Activated naive CD8-positive, alpha-beta T cell treated with anti-CD3 and anti-CD28 coated beads for 36 hours (primary cell): ENCODE data around the gene UGT3A1. TPM values are rescaled to one million over a fixed set of nuclear protein-coding genes. Genes with fewer than 3 reads are reported as not detected.

Experiments used
- DNase-seq: peaks from one replicate; pipeline ENCODE4 v3.0.0; 2021
- H3K27ac Mint-ChIP-seq: one replicate; pipeline ENCODE4 v1.8.0; 2022; ENCODE audit warnings: mild to moderate bottlenecking, moderate library complexity, mixed read lengths
- H3K27me3 Mint-ChIP-seq: one replicate; pipeline ENCODE4 v1.8.0; 2022; ENCODE audit warnings: mild to moderate bottlenecking, mixed read lengths
- H3K36me3 Mint-ChIP-seq: one replicate; pipeline ENCODE4 v1.8.0; 2021; ENCODE audit warnings: mild to moderate bottlenecking, mixed read lengths
- H3K4me1 Mint-ChIP-seq: one replicate; pipeline ENCODE4 v1.8.0; 2021; ENCODE audit warnings: mixed read lengths
- H3K4me3 Mint-ChIP-seq: one replicate; pipeline ENCODE4 v1.8.0; 2022; ENCODE audit warnings: mild to moderate bottlenecking, moderate library complexity, mixed read lengths
- H3K9me3 Mint-ChIP-seq: one replicate; pipeline ENCODE4 v1.8.0; 2022; ENCODE audit warnings: mixed read lengths
- total RNA-seq, 2 experiments: library from RNA; stranded (reverse); gene quantifications; one replicate each; pipeline ENCODE4 v1.2.3, GENCODE V29; 2021

UGT3A1 gene
- total RNA-seq, 2 experiments from 2014 or later: not detected

DNA sequence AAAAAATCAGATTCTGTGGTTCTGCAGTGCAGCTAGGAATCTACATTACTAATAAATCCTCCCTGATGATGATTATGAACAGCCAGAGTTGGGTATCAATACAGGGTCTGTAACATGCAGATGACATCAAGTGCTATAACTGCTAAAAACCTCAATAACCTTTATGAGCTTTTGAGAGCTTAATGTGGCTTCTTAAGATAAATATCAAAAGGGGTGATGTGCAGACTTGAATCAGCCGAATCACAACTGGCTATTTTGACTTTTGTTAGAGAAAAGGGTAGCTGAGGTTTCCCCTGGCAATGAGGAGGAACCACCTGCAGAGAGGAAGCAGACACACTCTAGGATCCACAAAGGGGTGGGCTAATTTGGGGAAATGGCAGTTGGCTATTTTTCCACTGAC, 83.0 kb downstream of the UGT3A1 start:
- no peaks in the 10 kb centered on the region for H3K27me3 Mint-ChIP-seq

DNA sequence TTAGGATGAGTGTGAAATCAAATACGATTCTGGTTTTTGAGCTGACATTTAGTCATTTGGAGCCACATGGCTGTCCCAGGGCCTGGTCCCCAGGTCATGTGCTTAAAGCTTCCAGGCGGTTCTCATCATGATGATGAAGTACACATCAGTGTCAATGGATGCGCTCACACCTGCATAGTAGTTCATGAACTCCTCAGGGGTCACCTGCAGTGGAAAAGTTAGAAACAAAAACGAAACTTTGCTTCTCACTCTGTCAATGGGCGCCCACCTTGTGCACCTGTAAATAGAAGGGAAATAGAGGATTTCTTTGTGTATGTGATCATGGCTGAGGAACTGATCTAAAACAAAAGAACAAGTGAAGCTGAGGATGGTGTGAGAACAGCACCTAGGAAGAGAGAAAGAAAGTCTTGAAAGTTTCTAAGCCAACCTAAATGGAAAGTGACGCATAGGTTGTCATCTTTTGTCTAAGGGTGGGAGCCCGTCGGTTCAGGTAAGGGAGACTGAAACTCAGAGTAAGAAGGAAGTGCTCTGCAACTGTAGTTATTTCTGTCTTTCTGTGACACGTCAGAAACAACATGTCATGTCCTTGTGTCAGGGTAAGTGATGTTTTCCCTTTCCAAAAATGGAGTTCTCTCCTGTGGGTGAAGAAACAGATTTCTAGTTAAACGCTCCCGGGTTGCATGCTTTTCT, 86.6 kb downstream of the UGT3A1 start:
- H3K4me1 Mint-ChIP-seq: peaks cover 90% of the 10 kb centered on the region
- DNase-seq: peak; percentile 50
- H3K36me3 Mint-ChIP-seq: peaks cover 19% of the 10 kb centered on the region

More for the DNA sequence above, 83.0 kb downstream of the UGT3A1 start:
- H3K4me3 Mint-ChIP-seq: no peak overlapping the region
- H3K4me1 Mint-ChIP-seq: peaks cover 64% of the 10 kb centered on the region
- H3K9me3 Mint-ChIP-seq: peaks cover 31% of the 10 kb centered on the region
- no peak for DNase-seq
- peaks cover 43% of the 10 kb centered on the region for H3K36me3 Mint-ChIP-seq
- H3K27ac Mint-ChIP-seq: peak overlapping the region; percentile 80

DNA sequence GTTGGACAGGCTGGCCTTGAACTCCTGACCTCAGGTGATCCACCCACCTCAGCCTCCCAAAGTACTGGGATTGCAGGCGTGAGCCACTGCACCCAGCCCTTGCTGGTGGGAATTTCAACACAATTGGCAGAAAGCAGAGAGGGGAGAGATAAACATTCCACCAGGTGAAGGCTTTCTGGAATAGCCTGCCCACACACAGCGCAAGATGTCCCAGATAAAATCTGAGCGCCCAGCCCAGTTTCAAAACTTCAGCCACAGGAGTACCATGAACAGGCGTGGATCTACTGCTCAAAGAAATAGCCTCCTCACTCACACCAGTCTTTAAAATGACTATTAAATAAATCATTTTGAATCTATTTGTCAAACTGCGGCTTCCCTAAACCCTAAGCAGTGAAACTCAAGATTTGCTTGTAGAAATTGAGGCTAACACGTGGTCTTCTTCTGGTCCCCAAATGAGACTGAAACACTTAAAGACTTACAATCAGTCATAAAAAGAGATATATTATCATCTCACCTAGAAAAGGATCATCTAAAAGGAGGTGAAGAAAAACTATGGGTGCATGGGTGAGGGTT, 87.5 kb downstream of the UGT3A1 start:
- Mint-ChIP-seq H3K27me3 (no peaks in the 10 kb centered on the region), H3K27ac (peak overlapping the region; percentile 94), H3K36me3 (peaks cover 19% of the 10 kb centered on the region), H3K4me3 (peak overlapping the region; percentile 15), H3K9me3 (peaks cover 14% of the 10 kb centered on the region), H3K4me1 (peaks cover 93% of the 10 kb centered on the region)
- DNase-seq: no peak

More for the DNA sequence above, 86.6 kb downstream of the UGT3A1 start:
- Mint-ChIP-seq H3K27me3 (no peaks in the 10 kb centered on the region), H3K4me3 (peak overlapping the region; percentile 15), H3K9me3 (peaks cover 14% of the 10 kb centered on the region), H3K27ac (peak overlapping the region; percentile 94)

DNA sequence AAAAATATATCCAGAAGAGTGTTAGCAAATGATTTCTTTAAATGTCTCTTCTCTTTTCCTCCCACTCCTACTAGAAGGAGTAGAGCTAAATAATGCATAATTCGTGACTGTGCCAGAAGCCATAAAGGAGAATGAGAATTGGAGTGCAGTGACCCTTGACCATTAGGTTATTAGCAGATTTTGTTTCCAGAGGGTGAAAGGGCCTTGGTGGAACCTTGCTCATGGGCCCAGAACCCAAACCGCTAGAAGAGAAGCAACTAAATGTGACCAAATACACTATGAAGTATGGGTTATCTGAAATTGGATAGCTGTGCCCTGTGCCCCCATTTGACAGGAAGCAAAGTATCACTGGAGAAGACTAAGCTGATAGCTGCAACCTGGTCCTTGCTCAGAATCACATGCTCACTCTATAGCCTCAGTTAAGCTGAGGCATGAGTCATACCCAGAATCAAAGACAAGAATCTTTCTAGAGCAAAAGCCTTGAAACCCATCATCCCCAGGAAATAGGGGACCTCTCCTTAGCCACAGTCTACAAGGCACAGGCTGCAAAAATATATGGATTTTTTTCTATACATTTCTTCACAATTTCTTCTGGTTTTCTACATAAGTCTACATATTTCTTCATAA, 89.0 kb downstream of the UGT3A1 start:
- Mint-ChIP-seq H3K27ac (peak overlapping the region; percentile 34), H3K9me3 (peaks cover 14% of the 10 kb centered on the region), H3K36me3 (peaks cover 19% of the 10 kb centered on the region), H3K4me1 (peaks cover 83% of the 10 kb centered on the region), H3K27me3 (no peaks in the 10 kb centered on the region), H3K4me3 (no peak overlapping the region)
- DNase-seq: no peak

Other genes starting within 250 kb of the UGT3A1 start
- gene IL7R, start 134.5 kb downstream of the UGT3A1 start, total RNA-seq: 100 to 1,000 TPM; 112 to 117 TPM
- gene CAPSL, start 52.8 kb downstream of the UGT3A1 start, total RNA-seq: under 1 TPM; 0.68 to 0.74 TPM
- not detected for gene UGT3A2, start 75.5 kb upstream of the UGT3A1 start, total RNA-seq
- gene LMBRD2, start 160.5 kb upstream of the UGT3A1 start, total RNA-seq: 10 to 100 TPM in 1 of 2 experiments, 1 to 10 TPM in 1; 9.3 to 11.5 TPM
- gene SKP2, start 160.7 kb upstream of the UGT3A1 start, total RNA-seq: 10 to 100 TPM; 61.6 to 63.4 TPM